NB4 (cell line): ENCODE data around the gene DGKI.

Experiments
- CTCF ChIP-seq: IDR thresholded peaks from one replicate; pipeline ENCODE4 v1.5.1; 2012; ENCODE audit warnings: low read depth, low read length
- MAX ChIP-seq: IDR thresholded peaks from 2 replicates; pipeline ENCODE4 v1.6.1; 2011; ENCODE audit warnings: low read depth, low read length
- POLR2A ChIP-seq: IDR thresholded peaks from 2 replicates; pipeline ENCODE4 v1.6.1; 2011; ENCODE audit warnings: mild to moderate bottlenecking; ENCODE audit not compliant: insufficient read length; ENCODE audit errors: extremely low read depth

GRCh38 chr7:137798073-137798763, 48.6 kb downstream of the DGKI start:
- no peak for TF ChIP-seq MAX
- TF ChIP-seq CTCF = no peak
- TF ChIP-seq POLR2A = no peak
